Sciatic nerve (tissue), 2 donors: ENCODE results near the gene SLC35E3. TPM values are rescaled to one million over a fixed set of nuclear protein-coding genes. Genes with fewer than 3 reads are reported as not detected.
A peak's percentile ranks its signal among the peaks of the same experiment; 100 is the strongest.

Experiments used
- ATAC-seq: fragments of 200-7000 bp; cut with Tn5 transposase; one replicate; pipeline ENCODE4 v1.9.1; 2020; ENCODE audit warnings: mild to moderate bottlenecking, moderate library complexity
- DNase-seq: peaks from one replicate; pipeline ENCODE4 v3.0.0-alpha.2; 2020; ENCODE audit warnings: low spot score
- intact Hi-C: fragments of 100-400 bp; cut with DNase I; formaldehyde crosslinking; loops from one replicate; pipeline ENCODE4 v1.14.2; 2022
- total RNA-seq: library from RNA; stranded (reverse); fragmentation: NEBNext Ultra II Directional; extraction: Animal tissue kit (Norgen Biotek cat#: 25700); gene quantifications from one replicate; pipeline ENCODE4 v1.2.1, GENCODE V29; 2021
- donor health status: DM: no; HTN: no; CAD: no.
- donor health status: DM: no; HTN: no; CAD: no.

Gene SLC35E3
- total RNA-seq = 13.8 TPM

- ATAC-seq (peak; percentile 99), DNase-seq (peak; percentile 95)
- intact Hi-C loops = no loop called here
Measured at GRCh38 chr12:68745904-68746571, at the start of gene SLC35E3. Gene SLC35E3 (plus strand): TSS chr12:68746176. CDS start chr12:68746378, 202 bp downstream.

- intact Hi-C loops = no loop called here
- ATAC-seq = no peak
Measured at GRCh38 chr12:68699486-68699885, 46.5 kb upstream of the SLC35E3 start.

GRCh38 chr12:68727776-68728175 lies 18.2 kb upstream of the SLC35E3 start:
- intact Hi-C loops = no loop called here
- DNase-seq (no peak), ATAC-seq (no peak)

More at GRCh38 chr12:68699486-68699885, 46.5 kb upstream of the SLC35E3 start:
- no peak for DNase-seq

- intact Hi-C loops = no loop called here
- ATAC-seq = no peak
- DNase-seq = no peak
Measured at GRCh38 chr12:68733661-68734071, 12.3 kb upstream of the SLC35E3 start.

- ATAC-seq (no peak), DNase-seq (no peak)
- intact Hi-C loops = no loop called here
Measured at GRCh38 chr12:68739891-68740290, 6.1 kb upstream of the SLC35E3 start.

GRCh38 chr12:68743356-68743755 lies 2.6 kb upstream of the SLC35E3 start:
- ATAC-seq (no peak), DNase-seq (no peak)
- intact Hi-C loops = no loop called here

- intact Hi-C loops = no loop called here
- no peak for ATAC-seq
- DNase-seq = no peak
Measured at GRCh38 chr12:68745376-68745903, 536 bp upstream of the SLC35E3 start.

- peak; percentile 81 for ATAC-seq
- DNase-seq = peak; percentile 75
- intact Hi-C loops = no loop called here
Measured at GRCh38 chr12:68746572-68747180, 700 bp downstream of the SLC35E3 start.

GRCh38 chr12:68749443-68749842 lies 3.5 kb downstream of the SLC35E3 start:
- intact Hi-C loops = no loop called here
- DNase-seq = no peak

GRCh38 chr12:68749861-68750260 lies 3.9 kb downstream of the SLC35E3 start:
- intact Hi-C loops = no loop called here
- ATAC-seq = no peak
- no peak for DNase-seq

More at GRCh38 chr12:68749443-68749842, 3.5 kb downstream of the SLC35E3 start:
- no peak for ATAC-seq

- ATAC-seq = no peak
- intact Hi-C loops = no loop called here
- no peak for DNase-seq
Measured at GRCh38 chr12:68750506-68750905, 4.5 kb downstream of the SLC35E3 start.

GRCh38 chr12:68755536-68756243 lies 9.7 kb downstream of the SLC35E3 start:
- intact Hi-C loops = no loop called here
- ATAC-seq = no peak
- DNase-seq = no peak

- ATAC-seq = no peak
- DNase-seq = no peak
- intact Hi-C loops = no loop called here
Measured at GRCh38 chr12:68759852-68760251, 13.9 kb downstream of the SLC35E3 start.

GRCh38 chr12:68760806-68761441 lies 14.9 kb downstream of the SLC35E3 start:
- DNase-seq = no peak
- ATAC-seq = no peak
- intact Hi-C loops = no loop called here

GRCh38 chr12:68761442-68761812 lies 15.5 kb downstream of the SLC35E3 start:
- intact Hi-C loops = no loop called here
- no peak for DNase-seq
- ATAC-seq = no peak

- intact Hi-C loops = no loop called here
- DNase-seq (no peak), ATAC-seq (no peak)
Measured at GRCh38 chr12:68761901-68762630, 16.1 kb downstream of the SLC35E3 start.

- no peak for ATAC-seq
- DNase-seq = no peak
- intact Hi-C loops = no loop called here
Measured at GRCh38 chr12:68762691-68763090, 16.7 kb downstream of the SLC35E3 start.

GRCh38 chr12:68765696-68766095 lies 19.7 kb downstream of the SLC35E3 start:
- intact Hi-C loops = no loop called here
- DNase-seq = no peak
- no peak for ATAC-seq

- no peak for DNase-seq
- no peak for ATAC-seq
- intact Hi-C loops = no loop called here
Measured at GRCh38 chr12:68766646-68767045, 20.7 kb downstream of the SLC35E3 start.
